ENCODE results near the gene IL17RB. TPM values are rescaled to one million over a fixed set of nuclear protein-coding genes. Genes with fewer than 3 reads are reported as not detected.

The IL17RB gene
- polyA plus RNA-seq, 2 of the 4 experiments (the other 2 are of a cell fraction): 1.9 to 2.2 TPM

DNA sequence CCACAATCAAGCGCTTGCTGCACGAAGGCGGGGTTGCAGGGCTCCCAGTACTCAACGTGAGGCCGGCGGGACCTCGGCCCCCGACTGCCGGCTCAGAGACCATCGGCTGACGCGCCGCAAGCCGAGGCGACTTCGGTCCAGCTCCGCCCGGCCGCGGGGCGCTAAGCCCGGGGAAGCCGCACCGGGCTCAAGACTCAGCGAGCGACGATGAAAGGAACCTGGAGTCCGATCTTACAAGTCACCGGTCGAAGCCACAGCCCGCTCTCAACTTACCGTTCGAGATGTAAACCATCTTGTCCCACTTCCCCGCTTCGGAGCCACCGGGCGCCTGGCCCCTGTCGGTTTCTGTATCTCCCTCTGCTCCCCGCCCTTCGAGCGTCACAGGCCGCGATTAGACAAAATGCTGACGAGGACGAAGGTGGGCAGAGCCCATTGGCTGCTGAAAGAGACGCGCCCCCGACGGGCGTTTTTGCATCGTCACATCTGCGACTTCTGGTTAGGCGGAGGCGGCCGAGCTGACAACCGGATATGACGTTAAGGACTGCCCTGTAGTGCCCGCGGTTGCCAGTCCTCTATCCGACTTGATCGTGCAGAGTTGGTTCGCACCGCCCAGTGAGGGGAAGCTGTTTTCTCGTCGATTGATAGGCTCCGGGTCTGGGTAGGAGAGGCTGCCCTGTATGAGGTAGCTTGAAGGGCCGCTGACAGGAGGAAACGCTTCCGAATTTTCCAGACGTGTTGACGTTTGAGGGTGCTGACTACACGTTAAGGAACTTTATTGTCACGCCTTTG is 45.3 kb downstream of the IL17RB start, which contains the start of gene SELENOK (continued):
- TF ChIP-seq MYC (IDR thresholded peaks at IDR 0.05; ENCODE audit: borderline replicate concordance, low read length): no peak
- no peak for TF ChIP-seq CHD4 (IDR thresholded peaks at IDR 0.05; ENCODE audit: borderline replicate concordance)
- no peak for TF ChIP-seq BHLHE40 (IDR thresholded peaks at IDR 0.05; ENCODE audit: low read depth, low read length)
- no peak for TF ChIP-seq ZSCAN20 (CRISPR knock-in tag; IDR thresholded peaks at IDR 0.05)
- no peak for TF ChIP-seq EHF (CRISPR knock-in tag; IDR thresholded peaks at IDR 0.05)

DNA sequence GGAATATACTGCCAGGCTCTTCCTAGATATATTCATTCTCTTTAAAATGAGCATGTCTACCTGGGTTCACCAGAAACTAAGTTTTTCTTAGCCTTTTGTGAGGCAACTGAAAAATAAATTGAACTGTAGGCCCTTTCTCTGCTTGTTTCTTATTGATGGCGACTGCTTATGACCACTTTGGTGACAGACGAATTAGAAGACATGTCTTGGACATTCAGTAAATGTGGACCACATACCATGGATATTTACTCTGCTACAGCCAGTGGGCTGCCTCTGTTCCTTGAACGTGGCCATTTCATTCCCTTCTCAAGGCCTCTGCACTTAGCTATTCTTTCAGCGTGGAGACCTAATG is 45.9 kb downstream of the IL17RB start:
- POLR2A ChIA-PET: interaction anchor here (0.7 kb wide), 1 partner anchor 11 kb away, joined by 3 read pairs; no protein-coding TSS in a partner anchor
- TF ChIP-seq PHF8 (IDR thresholded peaks at IDR 0.05; ENCODE audit: borderline replicate concordance, low read depth): peak; percentile 41; the same call in 1 of the 2 replicates
- no peak for TF ChIP-seq EP300 (IDR thresholded peaks at IDR 0.05)
- Histone ChIP-seq H3K4me1 (peaks cover 14% of the 10 kb centered on the region; the same call in 2 of the 3 replicates), H3K9me3 (no peaks in the 10 kb centered on the region), H3K4me2 (peak overlapping the region; percentile 66), H3K27ac (peak overlapping the region; percentile 70 to 77), H3K4me3 (peak overlapping the region; percentile 88)
- CTCF ChIA-PET: no interaction called here
- FAIRE-seq: no peak
- WGBS (ENCODE audit: missing lambda C conversion rate): 49% methylated on average over 4 of the region's 4 CpGs
- ATAC-seq: no peak
- DNase-seq (ENCODE audit: low read depth in 1 of 2, low spot score in 1 of 2): peak in 1 of 2 experiments; percentile 10

DNA sequence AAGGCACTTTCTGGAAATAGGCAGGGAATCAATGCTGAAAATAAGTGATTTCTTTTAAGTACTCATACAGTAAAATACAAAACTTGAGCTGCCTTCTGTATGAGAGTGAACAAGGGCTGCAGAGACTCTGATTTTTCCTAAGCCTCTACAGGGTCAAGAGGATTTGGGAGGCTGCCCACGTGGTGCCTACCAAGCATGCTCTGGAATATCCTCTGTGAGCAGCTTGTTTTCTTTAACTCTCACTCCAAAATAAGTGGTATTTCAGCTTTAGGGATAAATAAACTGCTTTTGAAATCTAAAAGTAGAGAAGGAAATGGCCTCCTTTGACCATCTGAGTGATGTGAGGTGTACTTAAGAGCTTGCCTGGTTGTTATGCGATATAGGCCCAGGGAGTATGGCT is 53.4 kb downstream of the IL17RB start:
- Histone ChIP-seq H3K4me3 (no peak overlapping the region), H3K4me2 (no peak overlapping the region), H3K4me1 (no peaks in the 10 kb centered on the region), H3K9me3 (no peaks in the 10 kb centered on the region), H3K27ac (no peak overlapping the region)
- TF ChIP-seq HOXB13 (CRISPR knock-in tag; IDR thresholded peaks at IDR 0.05; ENCODE audit: low read depth) (no peak), MYC (IDR thresholded peaks at IDR 0.05; ENCODE audit: borderline replicate concordance, low read length) (no peak), RCOR1 (IDR thresholded peaks at IDR 0.05; ENCODE audit: low read depth, low read length) (no peak)
- TF ChIP-seq, protein P1, sequence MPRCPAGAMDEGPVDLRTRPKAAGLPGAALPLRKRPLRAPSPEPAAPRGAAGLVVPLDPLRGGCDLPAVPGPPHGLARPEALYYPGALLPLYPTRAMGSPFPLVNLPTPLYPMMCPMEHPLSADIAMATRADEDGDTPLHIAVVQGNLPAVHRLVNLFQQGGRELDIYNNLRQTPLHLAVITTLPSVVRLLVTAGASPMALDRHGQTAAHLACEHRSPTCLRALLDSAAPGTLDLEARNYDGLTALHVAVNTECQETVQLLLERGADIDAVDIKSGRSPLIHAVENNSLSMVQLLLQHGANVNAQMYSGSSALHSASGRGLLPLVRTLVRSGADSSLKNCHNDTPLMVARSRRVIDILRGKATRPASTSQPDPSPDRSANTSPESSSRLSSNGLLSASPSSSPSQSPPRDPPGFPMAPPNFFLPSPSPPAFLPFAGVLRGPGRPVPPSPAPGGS (IDR thresholded peaks at IDR 0.05): no peak
- ChIA-PET CTCF (no interaction called here), POLR2A (no interaction called here)
- 37% methylated on average over 2 of the region's 2 CpGs for WGBS (ENCODE audit: missing lambda C conversion rate)
- ATAC-seq: no peak
- no peak for DNase-seq (ENCODE audit: low read depth in 1 of 2, low spot score in 1 of 2)
- FAIRE-seq: no peak

DNA sequence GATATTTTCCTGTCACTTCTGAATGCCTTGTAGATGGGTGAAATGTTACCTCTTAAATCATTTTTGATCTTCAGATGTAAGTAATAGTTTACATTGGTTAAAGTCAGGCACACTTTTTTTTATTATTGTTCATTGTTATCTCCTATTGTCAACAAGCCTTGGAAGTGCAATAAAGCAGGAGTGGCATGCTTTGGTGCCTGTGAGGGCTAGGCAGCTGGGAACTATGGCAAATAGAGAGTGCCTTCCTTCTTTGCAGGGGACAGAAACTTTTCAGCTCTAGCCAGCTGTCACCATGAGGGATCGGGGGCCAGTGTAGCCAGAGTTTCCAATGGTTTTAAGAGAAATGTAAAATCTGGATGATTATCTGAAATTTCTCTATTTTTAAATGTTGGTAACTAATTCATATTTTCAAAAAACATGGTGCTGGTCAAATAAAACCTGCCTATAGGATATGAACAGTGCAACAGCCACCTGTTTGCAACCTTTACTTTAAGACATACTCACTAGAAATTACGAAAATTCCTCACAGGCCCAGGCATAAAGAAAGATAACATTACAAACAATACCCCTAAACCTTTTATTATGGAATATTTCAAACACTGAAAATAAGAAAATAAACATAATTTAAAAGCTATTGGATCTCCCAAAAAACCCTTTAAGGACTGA is 54.4 kb downstream of the IL17RB start:
- ChIA-PET CTCF (no interaction called here), POLR2A (interaction anchor here (0.6 kb wide), 1 partner anchor 1434 kb away, joined by 4 read pairs; no protein-coding TSS in a partner anchor)
- Histone ChIP-seq H3K4me1 (no peaks in the 10 kb centered on the region), H3K27ac (no peak overlapping the region), H3K9me3 (no peaks in the 10 kb centered on the region), H3K4me2 (no peak overlapping the region), H3K4me3 (no peak overlapping the region)
- no peak for FAIRE-seq
- TF ChIP-seq, protein P2, sequence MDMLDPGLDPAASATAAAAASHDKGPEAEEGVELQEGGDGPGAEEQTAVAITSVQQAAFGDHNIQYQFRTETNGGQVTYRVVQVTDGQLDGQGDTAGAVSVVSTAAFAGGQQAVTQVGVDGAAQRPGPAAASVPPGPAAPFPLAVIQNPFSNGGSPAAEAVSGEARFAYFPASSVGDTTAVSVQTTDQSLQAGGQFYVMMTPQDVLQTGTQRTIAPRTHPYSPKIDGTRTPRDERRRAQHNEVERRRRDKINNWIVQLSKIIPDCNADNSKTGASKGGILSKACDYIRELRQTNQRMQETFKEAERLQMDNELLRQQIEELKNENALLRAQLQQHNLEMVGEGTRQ (IDR thresholded peaks at IDR 0.05): no peak
- TF ChIP-seq NFE2L2 (conservative IDR thresholded peaks at IDR 0.05; ENCODE audit: low read length) (no peak), HOXB13 (CRISPR knock-in tag; IDR thresholded peaks at IDR 0.05; ENCODE audit: low read depth) (no peak), MYC (IDR thresholded peaks at IDR 0.05; ENCODE audit: borderline replicate concordance, low read length) (no peak), ZSCAN20 (CRISPR knock-in tag; IDR thresholded peaks at IDR 0.05) (no peak), RNF2 (IDR thresholded peaks at IDR 0.05; ENCODE audit: borderline replicate concordance, low read depth) (no peak), FOSB (CRISPR knock-in tag; IDR thresholded peaks at IDR 0.05) (no peak), EHMT2 (IDR thresholded peaks at IDR 0.05; ENCODE audit: low read depth) (no peak), CHD4 (IDR thresholded peaks at IDR 0.05; ENCODE audit: borderline replicate concordance) (no peak), PHF8 (IDR thresholded peaks at IDR 0.05; ENCODE audit: borderline replicate concordance, low read depth) (no peak), ZNF302 (CRISPR knock-in tag; IDR thresholded peaks at IDR 0.05) (no peak), POLR2AphosphoS2 (conservative IDR thresholded peaks at IDR 0.05; ENCODE audit: low read length) (no peak)
- TF ChIP-seq, protein P3, sequence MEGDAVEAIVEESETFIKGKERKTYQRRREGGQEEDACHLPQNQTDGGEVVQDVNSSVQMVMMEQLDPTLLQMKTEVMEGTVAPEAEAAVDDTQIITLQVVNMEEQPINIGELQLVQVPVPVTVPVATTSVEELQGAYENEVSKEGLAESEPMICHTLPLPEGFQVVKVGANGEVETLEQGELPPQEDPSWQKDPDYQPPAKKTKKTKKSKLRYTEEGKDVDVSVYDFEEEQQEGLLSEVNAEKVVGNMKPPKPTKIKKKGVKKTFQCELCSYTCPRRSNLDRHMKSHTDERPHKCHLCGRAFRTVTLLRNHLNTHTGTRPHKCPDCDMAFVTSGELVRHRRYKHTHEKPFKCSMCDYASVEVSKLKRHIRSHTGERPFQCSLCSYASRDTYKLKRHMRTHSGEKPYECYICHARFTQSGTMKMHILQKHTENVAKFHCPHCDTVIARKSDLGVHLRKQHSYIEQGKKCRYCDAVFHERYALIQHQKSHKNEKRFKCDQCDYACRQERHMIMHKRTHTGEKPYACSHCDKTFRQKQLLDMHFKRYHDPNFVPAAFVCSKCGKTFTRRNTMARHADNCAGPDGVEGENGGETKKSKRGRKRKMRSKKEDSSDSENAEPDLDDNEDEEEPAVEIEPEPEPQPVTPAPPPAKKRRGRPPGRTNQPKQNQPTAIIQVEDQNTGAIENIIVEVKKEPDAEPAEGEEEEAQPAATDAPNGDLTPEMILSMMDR (IDR thresholded peaks at IDR 0.05): no peak
- WGBS (ENCODE audit: missing lambda C conversion rate): 25% methylated on average over 2 of the region's 2 CpGs
- no peak for ATAC-seq
- no peak for DNase-seq (ENCODE audit: low read depth in 1 of 2, low spot score in 1 of 2)
